ENCODE measurements around the gene WNT1.

DNA sequence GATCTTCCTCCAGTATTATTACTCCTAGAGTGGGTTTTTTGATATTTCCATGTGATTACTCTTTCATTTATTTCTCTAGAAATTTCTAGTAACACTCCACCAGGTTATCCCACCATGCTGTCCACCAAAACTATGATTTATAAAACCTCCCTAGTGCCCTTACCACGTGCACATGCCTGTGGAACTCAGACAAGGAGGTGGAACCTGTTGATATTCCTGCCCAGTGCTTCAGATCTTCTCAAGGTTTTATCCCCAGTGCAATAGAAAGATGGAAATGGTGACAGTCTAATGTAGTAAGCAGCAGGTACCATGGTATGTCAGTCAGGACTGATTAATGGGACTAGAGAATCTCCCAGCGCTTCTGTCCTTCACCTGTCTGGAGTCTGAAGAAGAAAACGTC, 17.3 kb upstream of the WNT1 start:
- TF ChIP-seq EZH2 (optimal IDR thresholded peaks at IDR 0.05; ENCODE audit: low read depth, low read length) = no peak
- no peak for TF ChIP-seq CTCF (IDR thresholded peaks at IDR 0.05; ENCODE audit: low read length)
- TF ChIP-seq EZH2phosphoT487 (IDR thresholded peaks at IDR 0.05; ENCODE audit: low read length) = no peak
